HEK293 (cell line): ENCODE measurements around the gene NAPSA.

ENCODE experiments used
- CTCF ChIA-PET: fragments of 350-600 bp; formaldehyde crosslinking; extraction: SDS; loops from one replicate; lab custom pipeline; 2021; ENCODE audit warnings: antibody characterized with exemption; lab: Yijun Ruan, JAX
- POLR2A ChIA-PET: fragments of 300-600 bp; formaldehyde crosslinking; extraction: SDS; loops from one replicate; lab custom pipeline; 2020; ENCODE audit warnings: antibody characterized with exemption, inconsistent platforms; lab: Yijun Ruan, JAX
- H3K27ac ChIP-seq: fragments of 200-500 bp; sonication (Bioruptor generic); 2 replicates; pipeline ENCODE4 v1.5.1; 2014; ENCODE audit warnings: low read depth, low read length, control low read depth, inconsistent platforms; ENCODE audit errors: extremely low read depth
- H3K36me3 ChIP-seq, 2 experiments: fragments of 200-500 bp in 1 of 2; sonication (Bioruptor generic) in 1 of 2; 1 replicate in 1 of 2; 2 replicates in 1 of 2; pipeline ENCODE4 v1.5.1; 2014 to 2017; ENCODE audit warnings: inconsistent platforms in 2 of 2, low read length in 2 of 2; ENCODE audit not compliant: control insufficient read depth in 2 of 2, insufficient read depth in 1 of 2
- H3K4me1 ChIP-seq: fragments of 200-500 bp; sonication (Bioruptor generic); 2 replicates; pipeline ENCODE4 v1.5.1; 2014; ENCODE audit warnings: mild to moderate bottlenecking, low read length, inconsistent platforms; ENCODE audit not compliant: control insufficient read depth, insufficient read depth
- H3K4me3 ChIP-seq: 2 replicates; pipeline ENCODE4 v1.5.1; 2011; ENCODE audit warnings: low read depth, mild to moderate bottlenecking, control low read depth, low read length, moderate library complexity
- H3K9me3 ChIP-seq: fragments of 200-500 bp; sonication (Bioruptor generic); 2 replicates; pipeline ENCODE4 v1.5.1; 2014; ENCODE audit warnings: low read depth, low read length, inconsistent platforms; ENCODE audit not compliant: control insufficient read depth, insufficient read depth
- BCL11A ChIP-seq: fragments of 450-650 bp; formaldehyde crosslinking; IDR thresholded peaks from 2 replicates; pipeline ENCODE4 v1.5.1; 2016; ENCODE audit warnings: low read depth, missing biosample characterization, missing genetic modification characterization
- GLI2 ChIP-seq: fragments of 450-650 bp; formaldehyde crosslinking; IDR thresholded peaks from 2 replicates; pipeline ENCODE4; 2017; ENCODE audit warnings: missing biosample characterization, missing genetic modification characterization, low read depth, borderline replicate concordance
- OVOL3 ChIP-seq: fragments of 450-650 bp; formaldehyde crosslinking; IDR thresholded peaks from 2 replicates; pipeline ENCODE4 v1.5.1; 2016; ENCODE audit warnings: missing biosample characterization, missing genetic modification characterization
- SP2 ChIP-seq: fragments of 450-650 bp; formaldehyde crosslinking; IDR thresholded peaks from 2 replicates; pipeline ENCODE4 v1.5.1; 2016; ENCODE audit warnings: missing biosample characterization, missing genetic modification characterization
- YY2 ChIP-seq: fragments of 450-650 bp; formaldehyde crosslinking; IDR thresholded peaks from 2 replicates; pipeline ENCODE4 v1.5.1; 2016; ENCODE audit warnings: missing biosample characterization, missing genetic modification characterization
- ZBTB21 ChIP-seq: fragments of 450-650 bp; formaldehyde crosslinking; IDR thresholded peaks from 2 replicates; pipeline ENCODE4 v1.5.1; 2017; ENCODE audit warnings: missing biosample characterization, missing genetic modification characterization
- ZBTB7A ChIP-seq: fragments of 450-650 bp; formaldehyde crosslinking; IDR thresholded peaks from 2 replicates; pipeline ENCODE4 v1.5.1; 2016; ENCODE audit warnings: low read depth, missing biosample characterization, missing genetic modification characterization
- ZFP69B ChIP-seq: fragments of 450-650 bp; formaldehyde crosslinking; IDR thresholded peaks from 2 replicates; pipeline ENCODE4 v1.5.1; 2016; ENCODE audit warnings: missing biosample characterization, missing genetic modification characterization
- ZNF133 ChIP-seq: fragments of 450-650 bp; formaldehyde crosslinking; IDR thresholded peaks from 2 replicates; pipeline ENCODE4 v1.5.1; 2016; ENCODE audit warnings: missing biosample characterization, missing genetic modification characterization
- ZNF16 ChIP-seq: fragments of 450-650 bp; formaldehyde crosslinking; IDR thresholded peaks from 2 replicates; pipeline ENCODE4 v1.5.1; 2016; ENCODE audit warnings: low read depth, missing biosample characterization, missing genetic modification characterization
- ZNF211 ChIP-seq: fragments of 450-650 bp; formaldehyde crosslinking; IDR thresholded peaks from 2 replicates; pipeline ENCODE4 v1.5.1; 2016; ENCODE audit warnings: low read depth, missing biosample characterization, missing genetic modification characterization
- ZNF404 ChIP-seq: fragments of 450-650 bp; formaldehyde crosslinking; IDR thresholded peaks from 2 replicates; pipeline ENCODE4 v1.5.1; 2017; ENCODE audit warnings: missing biosample characterization, missing genetic modification characterization
- ZNF433 ChIP-seq: fragments of 450-650 bp; formaldehyde crosslinking; IDR thresholded peaks from 2 replicates; pipeline ENCODE4 v1.5.1; 2016; ENCODE audit warnings: missing biosample characterization, missing genetic modification characterization, low read depth
- ZNF544 ChIP-seq: fragments of 450-650 bp; formaldehyde crosslinking; IDR thresholded peaks from 2 replicates; pipeline ENCODE4 v1.5.0; 2017; ENCODE audit warnings: missing biosample characterization, missing genetic modification characterization
- ZNF558 ChIP-seq: fragments of 450-650 bp; formaldehyde crosslinking; IDR thresholded peaks from 2 replicates; pipeline ENCODE4 v1.5.1; 2016; ENCODE audit warnings: missing biosample characterization, missing genetic modification characterization
- ZNF624 ChIP-seq: fragments of 450-650 bp; formaldehyde crosslinking; IDR thresholded peaks from 2 replicates; pipeline ENCODE4 v1.5.1; 2017; ENCODE audit warnings: missing biosample characterization, missing genetic modification characterization
- ZNF629 ChIP-seq: fragments of 450-650 bp; formaldehyde crosslinking; IDR thresholded peaks from 2 replicates; pipeline ENCODE4 v1.5.1; 2017; ENCODE audit warnings: missing biosample characterization, missing genetic modification characterization
- ZNF660 ChIP-seq: fragments of 450-650 bp; IDR thresholded peaks from 2 replicates; pipeline ENCODE4 v1.5.1; 2018; ENCODE audit warnings: missing biosample characterization, mild to moderate bottlenecking, missing genetic modification characterization
- ZNF768 ChIP-seq: fragments of 450-650 bp; formaldehyde crosslinking; IDR thresholded peaks from 2 replicates; pipeline ENCODE4 v1.5.1; 2018; ENCODE audit warnings: missing biosample characterization, mild to moderate bottlenecking, missing genetic modification characterization
- ZNF776 ChIP-seq: fragments of 450-650 bp; formaldehyde crosslinking; IDR thresholded peaks from 2 replicates; pipeline ENCODE4 v1.5.0; 2017; ENCODE audit warnings: missing biosample characterization, missing genetic modification characterization, borderline replicate concordance

The NAPSA gene

DNA sequence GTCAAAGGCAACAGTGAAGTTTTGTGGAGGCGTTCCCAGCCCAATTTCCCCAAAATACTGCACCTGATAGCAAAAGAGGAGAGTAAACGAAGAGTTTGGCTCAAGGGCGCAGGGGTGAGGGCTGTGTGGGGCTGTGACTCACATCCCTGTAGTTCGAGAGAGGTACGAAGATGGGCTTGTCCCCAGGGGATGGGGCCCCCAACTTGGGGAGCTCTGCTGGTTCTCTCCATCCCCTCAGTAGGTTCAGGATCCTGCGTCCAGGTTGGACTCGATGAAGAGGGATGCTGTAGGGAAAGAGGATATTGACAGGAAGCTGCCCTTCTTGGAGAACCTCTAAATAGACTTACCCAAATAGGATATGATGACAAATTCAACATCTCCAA, 3.4 kb downstream of the NAPSA start:
- TF ChIP-seq ZNF404 (tag by site-specific recombination): no peak
- TF ChIP-seq SP2: no peak
- no peak for TF ChIP-seq BCL11A (tag by site-specific recombination)
- no peak for TF ChIP-seq ZNF776 (tag by site-specific recombination)
- no peak for TF ChIP-seq ZNF660 (tag by site-specific recombination)
- no peak for TF ChIP-seq GLI2 (tag by site-specific recombination)
- no peak for TF ChIP-seq ZNF544 (tag by site-specific recombination)
- TF ChIP-seq ZNF624 (tag by site-specific recombination): no peak
- TF ChIP-seq YY2: no peak
- no peak for TF ChIP-seq ZNF16
- no peak for TF ChIP-seq ZNF133 (tag by site-specific recombination)
- TF ChIP-seq ZNF211: no peak
- TF ChIP-seq ZFP69B (tag by site-specific recombination): no peak
- no peak for TF ChIP-seq ZBTB7A (tag by site-specific recombination)
- TF ChIP-seq ZNF558 (tag by site-specific recombination): no peak
- no peak for TF ChIP-seq ZBTB21 (tag by site-specific recombination)
- no peak for TF ChIP-seq ZNF629 (tag by site-specific recombination)
- no peaks in the 10 kb centered on the region for H3K9me3 ChIP-seq
- CTCF ChIA-PET: interaction anchor here (0.5 to 1.8 kb wide), 8 partner anchors 11 to 1567 kb away, joined by 3 to 5 read pairs (median 3); no protein-coding TSS in a partner anchor
- no peak overlapping the region for H3K27ac ChIP-seq
- peaks cover 0 to 5% of the 10 kb centered on the region in 2 experiments; a peak in 1 of 3 replicates for H3K36me3 ChIP-seq
- POLR2A ChIA-PET: no interaction called here
- no peaks in the 10 kb centered on the region for H3K4me1 ChIP-seq
- H3K4me3 ChIP-seq: no peak overlapping the region

DNA sequence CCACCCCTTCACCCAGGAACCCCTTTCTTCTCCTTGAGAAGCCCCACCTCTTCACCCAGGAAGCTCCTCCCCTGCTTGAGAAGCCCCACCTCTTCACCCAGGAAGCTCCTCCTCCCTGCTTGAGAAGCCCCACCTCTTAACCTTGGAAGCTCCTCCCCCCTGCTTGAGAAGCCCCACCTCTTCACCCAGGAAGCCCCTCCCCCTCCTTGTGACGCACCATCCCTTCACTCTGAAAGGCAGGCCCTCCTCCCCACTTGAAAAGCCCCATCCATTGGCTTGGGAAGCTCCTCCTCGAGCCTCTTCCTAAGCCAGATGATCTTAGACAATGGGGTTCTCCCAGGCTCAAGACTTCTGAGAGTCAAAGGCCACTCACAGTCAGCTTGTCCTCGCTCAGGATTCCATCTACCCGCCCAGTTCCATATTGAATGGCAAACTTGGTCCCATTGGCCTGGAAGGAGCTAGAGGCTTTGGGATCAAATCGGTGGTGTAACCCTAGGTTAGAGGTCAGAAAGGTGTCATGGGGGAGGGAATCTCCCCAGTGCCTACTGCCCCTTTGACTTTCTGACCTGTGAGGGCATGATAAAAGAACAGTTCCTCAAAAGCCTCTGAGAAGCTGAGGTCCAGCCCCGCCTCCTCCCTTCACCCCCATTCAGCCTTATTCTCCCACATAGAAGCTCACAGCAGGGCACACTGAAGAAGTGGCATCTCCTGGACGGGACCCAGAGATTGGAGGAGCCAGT, 4.0 kb downstream of the NAPSA start:
- H3K9me3 ChIP-seq: no peaks in the 10 kb centered on the region
- POLR2A ChIA-PET: interaction anchor here (0.8 kb wide), 1 partner anchor 70 kb away, joined by 3 read pairs; no protein-coding TSS in a partner anchor
- H3K27ac ChIP-seq: no peak overlapping the region
- H3K36me3 ChIP-seq: peaks cover 0 to 5% of the 10 kb centered on the region in 2 experiments; a peak in 1 of 3 replicates
- CTCF ChIA-PET: interaction anchor here (0.6 to 1.6 kb wide), 9 partner anchors 22 to 472 kb away, joined by 3 to 5 read pairs (median 3); partner anchors contain the start of gene KLK15
- H3K4me3 ChIP-seq: no peak overlapping the region
- no peak for TF ChIP-seq ZNF629 (tag by site-specific recombination)
- TF ChIP-seq SP2: peak; percentile 46; the same call in 1 of the 2 replicates
- TF ChIP-seq, all 188 proteins: peak for 1
- no peaks in the 10 kb centered on the region for H3K4me1 ChIP-seq

DNA sequence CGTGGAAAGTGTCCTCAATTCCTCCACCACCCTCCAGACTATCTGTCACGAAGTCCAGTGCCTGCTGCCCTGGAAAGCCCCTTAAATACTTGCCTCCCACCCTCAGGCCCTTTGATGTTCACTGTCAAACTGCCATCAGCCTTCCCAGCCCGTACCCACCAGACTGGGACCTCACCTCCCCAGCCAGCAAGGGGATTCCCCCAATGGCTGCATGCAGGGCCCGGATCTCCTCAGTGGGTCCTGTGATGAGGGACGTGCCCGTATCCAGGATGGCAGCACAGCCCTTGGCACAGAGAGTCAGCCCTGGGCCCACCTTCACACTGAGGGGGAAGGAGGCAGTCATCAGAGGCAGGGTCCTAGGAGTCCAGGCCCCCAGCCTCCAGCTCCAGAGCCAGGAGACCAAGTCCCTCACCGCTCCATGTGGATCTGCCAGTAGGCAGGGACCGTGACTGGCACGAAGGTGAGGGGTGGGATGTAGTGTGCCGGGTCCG, 6.1 kb downstream of the NAPSA start:
- H3K4me3 ChIP-seq: no peak overlapping the region
- H3K4me1 ChIP-seq: no peaks in the 10 kb centered on the region
- H3K27ac ChIP-seq: no peak overlapping the region
- peaks cover 0 to 5% of the 10 kb centered on the region in 2 experiments; a peak in 1 of 3 replicates for H3K36me3 ChIP-seq
- POLR2A ChIA-PET: no interaction called here
- H3K9me3 ChIP-seq: no peaks in the 10 kb centered on the region
- CTCF ChIA-PET: interaction anchor here (0.5 to 1.8 kb wide), 4 partner anchors 9 to 178 kb away, joined by 3 to 5 read pairs (median 4); no protein-coding TSS in a partner anchor
- no peak for TF ChIP-seq ZNF558 (tag by site-specific recombination)
- TF ChIP-seq YY2: no peak
- no peak for TF ChIP-seq ZNF433 (tag by site-specific recombination)
- no peak for TF ChIP-seq OVOL3 (tag by site-specific recombination)
- TF ChIP-seq ZNF768: no peak
